Measurements from ENCODE around the gene UBE2J1. TPM values are rescaled to one million over a fixed set of nuclear protein-coding genes. Genes with fewer than 3 reads are reported as not detected.
"Not testable (repeated sequence)": the region's sequence is repeated elsewhere in the genome, so short reads cannot be mapped to it uniquely, and the experiment has no call there.

UBE2J1 gene
- polyA plus RNA-seq, 1 of the 3 experiments (the other 2 are of a cell fraction) = 11.3 TPM

- CTCF ChIA-PET = interaction anchor here (2.2 kb wide), 1 partner anchor 30 kb away, joined by 8 read pairs; no protein-coding TSS in a partner anchor
- no peaks in the 10 kb centered on the region for H4K20me1 ChIP-seq (ENCODE audit: insufficient read depth)
- no peak for DNase-seq
- H3K36me3 ChIP-seq (replicated peaks in 1 of 2; ENCODE audit: control insufficient read depth in 1 of 2, insufficient read depth in 2 of 2, low read length in 1 of 2) = no peaks in the 10 kb centered on the region
- no peaks in the 10 kb centered on the region for H3K9me3 ChIP-seq
- no peak overlapping the region for H3K9ac ChIP-seq
- WGBS (ENCODE audit: low lambda C conversion rate) = 65% methylated on average over 7 of the region's 7 CpGs
- H3K4me2 ChIP-seq = no peak overlapping the region
- no peaks in the 10 kb centered on the region for H3K79me2 ChIP-seq (ENCODE audit: insufficient read depth)
- no peaks in the 10 kb centered on the region for H3K4me1 ChIP-seq (ENCODE audit: control insufficient read depth in 1 of 2, insufficient read depth in 2 of 2, low read depth in 1 of 2, low read length in 1 of 2)
- H3K27ac ChIP-seq (ENCODE audit: low read depth in 2 of 2, low read length in 1 of 2) = no peak overlapping the region
- POLR2A ChIA-PET = no interaction called here
- TF ChIP-seq RAD21 (IDR thresholded peaks at IDR 0.05; ENCODE audit: low read length) = no peak
- TF ChIP-seq FOXJ3 (CRISPR knock-in tag; IDR thresholded peaks at IDR 0.05) = no peak
- no peak for TF ChIP-seq JUND (IDR thresholded peaks at IDR 0.05)
- TF ChIP-seq NFIC (IDR thresholded peaks at IDR 0.05; ENCODE audit: borderline replicate concordance) = no peak
- TF ChIP-seq TAF1 (IDR thresholded peaks at IDR 0.05; ENCODE audit: borderline replicate concordance, low read depth, low read length) = no peak
- TF ChIP-seq SIN3A (IDR thresholded peaks at IDR 0.05; ENCODE audit: borderline replicate concordance, low read depth, low read length) = no peak
- no peak for TF ChIP-seq ELF1 (IDR thresholded peaks at IDR 0.05)
- H3K27me3 ChIP-seq (ENCODE audit: insufficient read depth) = peaks cover 6% of the 10 kb centered on the region; the same call in 1 of the 2 replicates
- no peak overlapping the region for H2AFZ ChIP-seq (ENCODE audit: low read depth)
- H3K9me2 ChIP-seq = no peaks in the 10 kb centered on the region
- no peak overlapping the region for H3K4me3 ChIP-seq (ENCODE audit: low read depth in 2 of 2, low read length in 1 of 2)
- no peaks in the 10 kb centered on the region for H3F3A ChIP-seq (replicated peaks; ENCODE audit: insufficient read depth)
Observed at GRCh38 chr6:89398762-89399525, 46.4 kb upstream of the UBE2J1 start.

DNA sequence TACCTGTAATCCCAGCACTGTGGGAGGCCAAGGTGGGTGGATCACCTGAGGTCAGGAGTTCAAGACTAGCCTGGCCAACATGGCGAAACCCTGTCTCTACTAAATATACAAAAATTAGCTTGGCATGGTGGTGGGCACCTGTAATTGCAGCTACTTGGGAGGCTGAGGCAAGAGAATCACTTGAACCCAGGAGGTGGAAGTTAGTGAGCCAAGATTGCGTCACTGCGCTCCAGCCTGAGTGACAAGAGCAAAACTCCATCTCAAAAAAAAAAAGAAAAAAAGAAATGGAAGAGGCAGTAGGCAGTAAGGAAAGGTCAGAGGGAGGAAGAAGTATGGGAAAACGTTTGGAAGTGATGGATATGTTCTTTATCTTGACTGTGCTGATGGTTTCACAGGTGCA lies 45.4 kb upstream of the UBE2J1 start:
- H3K36me3 ChIP-seq (replicated peaks in 1 of 2; ENCODE audit: control insufficient read depth in 1 of 2, insufficient read depth in 2 of 2, low read length in 1 of 2); H4K20me1 ChIP-seq (ENCODE audit: insufficient read depth); H3K4me1 ChIP-seq (ENCODE audit: control insufficient read depth in 1 of 2, insufficient read depth in 2 of 2, low read depth in 1 of 2, low read length in 1 of 2); H3K9ac ChIP-seq; H3K4me3 ChIP-seq (ENCODE audit: low read depth in 2 of 2, low read length in 1 of 2); CTCF ChIA-PET; H3F3A ChIP-seq (replicated peaks; ENCODE audit: insufficient read depth); H3K4me2 ChIP-seq; H2AFZ ChIP-seq (ENCODE audit: low read depth); H3K27ac ChIP-seq (ENCODE audit: low read depth in 2 of 2, low read length in 1 of 2); H3K79me2 ChIP-seq (ENCODE audit: insufficient read depth); H3K9me3 ChIP-seq; DNase-seq; H3K9me2 ChIP-seq; POLR2A ChIA-PET: not testable (repeated sequence)
- 68% methylated on average over 4 of the region's 4 CpGs for WGBS (ENCODE audit: low lambda C conversion rate)
- peaks cover 11% of the 10 kb centered on the region for H3K27me3 ChIP-seq (ENCODE audit: insufficient read depth)

GRCh38 chr6:89393659-89394058 lies 41.1 kb upstream of the UBE2J1 start:
- Histone ChIP-seq H3K9me2 (no peaks in the 10 kb centered on the region), H3K27ac (ENCODE audit: low read depth in 2 of 2, low read length in 1 of 2) (no peak overlapping the region), H3K9me3 (no peaks in the 10 kb centered on the region), H3K27me3 (ENCODE audit: insufficient read depth) (peaks cover 5% of the 10 kb centered on the region; the same call in 1 of the 2 replicates), H3K4me1 (ENCODE audit: control insufficient read depth in 1 of 2, insufficient read depth in 2 of 2, low read depth in 1 of 2, low read length in 1 of 2) (no peaks in the 10 kb centered on the region), H3K79me2 (ENCODE audit: insufficient read depth) (no peaks in the 10 kb centered on the region), H3K9ac (no peak overlapping the region), H4K20me1 (ENCODE audit: insufficient read depth) (no peaks in the 10 kb centered on the region), H3K36me3 (replicated peaks in 1 of 2; ENCODE audit: control insufficient read depth in 1 of 2, insufficient read depth in 2 of 2, low read length in 1 of 2) (no peaks in the 10 kb centered on the region), H3K4me3 (ENCODE audit: low read depth in 2 of 2, low read length in 1 of 2) (no peak overlapping the region), H3K4me2 (no peak overlapping the region), H2AFZ (ENCODE audit: low read depth) (no peak overlapping the region), H3F3A (replicated peaks; ENCODE audit: insufficient read depth) (no peaks in the 10 kb centered on the region)
- WGBS (ENCODE audit: low lambda C conversion rate) = 33% methylated on average over 1 of the region's 1 CpG
- POLR2A ChIA-PET = no interaction called here
- CTCF ChIA-PET = no interaction called here
- TF ChIP-seq YY1 (IDR thresholded peaks at IDR 0.05; ENCODE audit: low read depth) = no peak
- no peak for TF ChIP-seq SIN3A (IDR thresholded peaks at IDR 0.05; ENCODE audit: borderline replicate concordance, low read depth, low read length)
- TF ChIP-seq TAF1 (IDR thresholded peaks at IDR 0.05; ENCODE audit: borderline replicate concordance, low read depth, low read length) = no peak
- TF ChIP-seq, protein P1, sequence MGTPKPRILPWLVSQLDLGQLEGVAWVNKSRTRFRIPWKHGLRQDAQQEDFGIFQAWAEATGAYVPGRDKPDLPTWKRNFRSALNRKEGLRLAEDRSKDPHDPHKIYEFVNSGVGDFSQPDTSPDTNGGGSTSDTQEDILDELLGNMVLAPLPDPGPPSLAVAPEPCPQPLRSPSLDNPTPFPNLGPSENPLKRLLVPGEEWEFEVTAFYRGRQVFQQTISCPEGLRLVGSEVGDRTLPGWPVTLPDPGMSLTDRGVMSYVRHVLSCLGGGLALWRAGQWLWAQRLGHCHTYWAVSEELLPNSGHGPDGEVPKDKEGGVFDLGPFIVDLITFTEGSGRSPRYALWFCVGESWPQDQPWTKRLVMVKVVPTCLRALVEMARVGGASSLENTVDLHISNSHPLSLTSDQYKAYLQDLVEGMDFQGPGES (IDR thresholded peaks at IDR 0.05; ENCODE audit: low read depth, low read length) = no peak
- TF ChIP-seq, protein P2, sequence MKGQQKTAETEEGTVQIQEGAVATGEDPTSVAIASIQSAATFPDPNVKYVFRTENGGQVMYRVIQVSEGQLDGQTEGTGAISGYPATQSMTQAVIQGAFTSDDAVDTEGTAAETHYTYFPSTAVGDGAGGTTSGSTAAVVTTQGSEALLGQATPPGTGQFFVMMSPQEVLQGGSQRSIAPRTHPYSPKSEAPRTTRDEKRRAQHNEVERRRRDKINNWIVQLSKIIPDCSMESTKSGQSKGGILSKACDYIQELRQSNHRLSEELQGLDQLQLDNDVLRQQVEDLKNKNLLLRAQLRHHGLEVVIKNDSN (IDR thresholded peaks at IDR 0.05; ENCODE audit: borderline replicate concordance, low read depth) = no peak
- no peak for TF ChIP-seq NFIC (IDR thresholded peaks at IDR 0.05; ENCODE audit: borderline replicate concordance)
- TF ChIP-seq RCOR1 (IDR thresholded peaks at IDR 0.05; ENCODE audit: low read length) = no peak
- TF ChIP-seq FOXJ3 (CRISPR knock-in tag; IDR thresholded peaks at IDR 0.05) = no peak
- no peak for TF ChIP-seq GATA2 (CRISPR knock-in tag; IDR thresholded peaks at IDR 0.05)
- no peak for TF ChIP-seq POLR2AphosphoS5 (IDR thresholded peaks at IDR 0.05; ENCODE audit: low read depth, low read length)
- TF ChIP-seq CHD2 (IDR thresholded peaks at IDR 0.05; ENCODE audit: low read length, partially characterized antibody) = no peak
- DNase-seq = no peak
